HepG2 (cell line): ENCODE measurements around the gene SEC14L6. TPM values are rescaled to one million over a fixed set of nuclear protein-coding genes. Genes with fewer than 3 reads are reported as not detected.
A peak's percentile ranks its signal among the peaks of the same experiment; 100 is the strongest.

Experiments
- GABPA ChIP-seq, 2 experiments: IDR thresholded peaks; 2 replicates each; pipeline ENCODE4 v1.6.1; 2011 to 2016; ENCODE audit warnings: low read depth in 2 of 2, low read length in 1 of 2, missing biosample characterization in 1 of 2, missing genetic modification characterization in 1 of 2
- HDAC2 ChIP-seq: sonication (generic); formaldehyde crosslinking; IDR thresholded peaks from 2 replicates; pipeline ENCODE4 v1.4.0; 2020; ENCODE audit warnings: missing genetic modification reagents
- HIVEP1 ChIP-seq: sonication (generic); formaldehyde crosslinking; IDR thresholded peaks from 2 replicates; pipeline ENCODE4 v1.4.0; 2020; ENCODE audit warnings: mild to moderate bottlenecking, missing genetic modification reagents
- HNRNPH1 ChIP-seq: fragments of 200-400 bp; formaldehyde crosslinking; optimal IDR thresholded peaks from 2 replicates; pipeline ENCODE3; 2017; ENCODE audit warnings: mild to moderate bottlenecking, low read depth, low read length
- KDM4B ChIP-seq: sonication (generic); formaldehyde crosslinking; IDR thresholded peaks from 2 replicates; pipeline ENCODE4 v1.4.0; 2020; ENCODE audit warnings: missing genetic modification reagents
- RXRB ChIP-seq: IDR thresholded peaks from 2 replicates; pipeline ENCODE4 v1.6.1; 2016; ENCODE audit warnings: borderline replicate concordance, missing genetic modification reagents, missing compliant biosample characterization
- SRSF1 ChIP-seq: fragments of 200-400 bp; formaldehyde crosslinking; optimal IDR thresholded peaks from 2 replicates; pipeline ENCODE3; 2017; ENCODE audit warnings: mild to moderate bottlenecking, low read depth, low read length, moderate library complexity
- TBX2 ChIP-seq: sonication (generic); formaldehyde crosslinking; IDR thresholded peaks from 2 replicates; pipeline ENCODE4 v1.5.0; 2020; ENCODE audit warnings: missing genetic modification reagents, mild to moderate bottlenecking, borderline replicate concordance
- U2AF1 ChIP-seq: fragments of 200-400 bp; formaldehyde crosslinking; optimal IDR thresholded peaks from 2 replicates; pipeline ENCODE3; 2017; ENCODE audit warnings: mild to moderate bottlenecking, low read depth, low read length
- ZNF143 ChIP-seq: sonication (generic); formaldehyde crosslinking; IDR thresholded peaks from 2 replicates; pipeline ENCODE4 v1.4.0; 2020; ENCODE audit warnings: missing genetic modification reagents
- ZNF20 ChIP-seq: sonication (generic); formaldehyde crosslinking; IDR thresholded peaks from 2 replicates; pipeline ENCODE4 v1.4.0; 2020; ENCODE audit warnings: mild to moderate bottlenecking, moderate library complexity, missing genetic modification reagents
- ZNF292 ChIP-seq: sonication (generic); formaldehyde crosslinking; IDR thresholded peaks from 2 replicates; pipeline ENCODE4 v1.8.1; 2022; ENCODE audit warnings: mild to moderate bottlenecking, low read depth, missing genetic modification reagents, borderline replicate concordance
- ZNF547 ChIP-seq: sonication (generic); formaldehyde crosslinking; IDR thresholded peaks from 2 replicates; pipeline ENCODE4 v1.5.1; 2020; ENCODE audit warnings: mild to moderate bottlenecking, missing genetic modification reagents
- ZNF615 ChIP-seq: sonication (generic); formaldehyde crosslinking; IDR thresholded peaks from 2 replicates; pipeline ENCODE4 v1.5.0; 2020; ENCODE audit warnings: mild to moderate bottlenecking, missing genetic modification reagents, borderline replicate concordance
- ZNF768 ChIP-seq: sonication (generic); formaldehyde crosslinking; IDR thresholded peaks from 2 replicates; pipeline ENCODE4 v1.4.0; 2020; ENCODE audit warnings: missing genetic modification reagents
- ZNF788 ChIP-seq: sonication (generic); formaldehyde crosslinking; IDR thresholded peaks from 2 replicates; pipeline ENCODE4 v1.5.0; 2020; ENCODE audit warnings: mild to moderate bottlenecking, missing genetic modification reagents, borderline replicate concordance
- polyA plus RNA-seq, 8 experiments: library from polyadenylated mRNA; depleted of rRNA in 3 of 8; stranded (reverse) in 7 of 8; unstranded in 1 of 8; fragments of >200 nt; fragmentation: Illumina TruSeq in 4 of 8; extraction: Trizol in 4 of 8; gene quantifications; 2 replicates each; pipeline versions ENCODE4 v1.2.1 to v1.2.3, GENCODE V29; 2011 to 2016; ENCODE audit warnings: low read depth in 4 of 8, missing spikeins in 1 of 8, mixed read lengths in 1 of 8; ENCODE audit not compliant: insufficient read depth in 1 of 8
- total RNA-seq, 5 experiments: library from RNA; depleted of rRNA; stranded (reverse); fragments of >200 nt; fragmentation: Illumina TruSeq; extraction: Trizol; gene quantifications; 2 replicates each; pipeline ENCODE4 v1.2.3, GENCODE V29; 2016; ENCODE audit warnings: low read depth in 1 of 5
- TF ChIP-seq, protein P1 (sequence below): sonication (generic); formaldehyde crosslinking; IDR thresholded peaks from 2 replicates; pipeline ENCODE4 v1.8.1; 2022; ENCODE audit warnings: mild to moderate bottlenecking, missing genetic modification reagents
- TF ChIP-seq, protein P2 (sequence below): sonication (generic); formaldehyde crosslinking; conservative IDR thresholded peaks from 2 replicates; pipeline ENCODE4 v1.4.0; 2020; ENCODE audit warnings: mild to moderate bottlenecking, missing genetic modification reagents, moderate library complexity
- TF ChIP-seq, protein P3 (sequence below): sonication (generic); formaldehyde crosslinking; IDR thresholded peaks from 2 replicates; pipeline ENCODE4 v1.8.0; 2022; ENCODE audit warnings: missing genetic modification reagents, mild to moderate bottlenecking, borderline replicate concordance
- TF ChIP-seq, protein P4 (sequence below): IDR thresholded peaks from 2 replicates; pipeline ENCODE4 v1.6.1; 2012; ENCODE audit warnings: inconsistent platforms
- TF ChIP-seq, protein P5 (sequence below): fragments of 450-650 bp; IDR thresholded peaks from 2 replicates; pipeline ENCODE4 v1.6.1; 2016

Gene SEC14L6
- total and polyA plus RNA-seq, 2 of the 13 experiments (the other 11 are each of a cell fraction or from before 2014, with no cell fraction given), result 0.09 to 9.3 TPM

DNA sequence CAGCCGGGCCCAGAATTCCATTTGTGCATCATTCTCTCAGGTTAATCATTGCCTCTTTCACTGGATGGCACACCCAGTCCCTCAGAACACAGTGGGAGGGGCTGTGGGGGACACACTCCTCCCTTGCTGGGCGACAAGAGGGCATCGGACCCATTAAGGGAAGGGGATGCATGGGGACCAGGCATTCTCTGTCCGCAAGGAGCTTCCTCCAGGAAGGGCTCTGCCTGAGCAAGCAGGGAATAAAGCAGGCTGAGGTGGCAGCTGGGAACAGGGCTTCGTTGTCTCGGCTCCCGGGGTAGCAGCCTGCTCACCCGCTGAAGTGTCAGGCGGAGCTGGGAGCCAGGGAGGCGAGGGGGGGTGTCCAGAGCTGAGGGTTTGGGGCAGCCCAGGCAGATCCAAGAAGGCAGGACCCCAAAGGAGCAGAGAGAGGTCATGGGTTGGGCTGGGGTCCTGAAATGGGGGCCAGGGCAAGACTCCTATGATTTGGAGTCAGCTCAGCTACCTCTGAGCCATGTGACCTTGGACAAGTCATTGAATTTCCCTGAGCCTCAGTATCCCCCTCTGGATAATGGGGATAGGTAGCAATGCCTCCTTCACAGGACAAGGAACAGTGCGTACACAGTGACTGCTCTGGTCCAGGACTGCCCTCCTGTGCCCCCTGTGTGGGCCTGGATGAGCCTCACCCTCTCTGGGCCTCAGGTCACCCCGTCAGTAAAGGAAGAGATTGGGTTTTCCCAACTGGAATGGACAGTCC lies 26.5 kb upstream of the SEC14L6 start (continued):
- TF ChIP-seq, protein P1, sequence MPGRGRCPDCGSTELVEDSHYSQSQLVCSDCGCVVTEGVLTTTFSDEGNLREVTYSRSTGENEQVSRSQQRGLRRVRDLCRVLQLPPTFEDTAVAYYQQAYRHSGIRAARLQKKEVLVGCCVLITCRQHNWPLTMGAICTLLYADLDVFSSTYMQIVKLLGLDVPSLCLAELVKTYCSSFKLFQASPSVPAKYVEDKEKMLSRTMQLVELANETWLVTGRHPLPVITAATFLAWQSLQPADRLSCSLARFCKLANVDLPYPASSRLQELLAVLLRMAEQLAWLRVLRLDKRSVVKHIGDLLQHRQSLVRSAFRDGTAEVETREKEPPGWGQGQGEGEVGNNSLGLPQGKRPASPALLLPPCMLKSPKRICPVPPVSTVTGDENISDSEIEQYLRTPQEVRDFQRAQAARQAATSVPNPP, result no peak
- TF ChIP-seq HDAC2 (CRISPR knock-in tag), result 0 out of 2 replicates have a peak, but pooled peaks have one; percentile 18
- no peak for TF ChIP-seq ZNF20 (CRISPR knock-in tag)
- TF ChIP-seq ZNF143 (CRISPR knock-in tag), result no peak
- peak; percentile 22 for TF ChIP-seq U2AF1
- no peak for TF ChIP-seq HNRNPH1
- TF ChIP-seq RXRB (CRISPR knock-in tag), result no peak; the same call in 1 of the 2 replicates
- TF ChIP-seq GABPA (IDR thresholded peaks at IDR 0.05; ENCODE audit: low read depth, low read length), result no peak
- no peak for TF ChIP-seq GABPA (CRISPR knock-in tag; IDR thresholded peaks at IDR 0.05; ENCODE audit: low read depth)
- TF ChIP-seq, protein P2, sequence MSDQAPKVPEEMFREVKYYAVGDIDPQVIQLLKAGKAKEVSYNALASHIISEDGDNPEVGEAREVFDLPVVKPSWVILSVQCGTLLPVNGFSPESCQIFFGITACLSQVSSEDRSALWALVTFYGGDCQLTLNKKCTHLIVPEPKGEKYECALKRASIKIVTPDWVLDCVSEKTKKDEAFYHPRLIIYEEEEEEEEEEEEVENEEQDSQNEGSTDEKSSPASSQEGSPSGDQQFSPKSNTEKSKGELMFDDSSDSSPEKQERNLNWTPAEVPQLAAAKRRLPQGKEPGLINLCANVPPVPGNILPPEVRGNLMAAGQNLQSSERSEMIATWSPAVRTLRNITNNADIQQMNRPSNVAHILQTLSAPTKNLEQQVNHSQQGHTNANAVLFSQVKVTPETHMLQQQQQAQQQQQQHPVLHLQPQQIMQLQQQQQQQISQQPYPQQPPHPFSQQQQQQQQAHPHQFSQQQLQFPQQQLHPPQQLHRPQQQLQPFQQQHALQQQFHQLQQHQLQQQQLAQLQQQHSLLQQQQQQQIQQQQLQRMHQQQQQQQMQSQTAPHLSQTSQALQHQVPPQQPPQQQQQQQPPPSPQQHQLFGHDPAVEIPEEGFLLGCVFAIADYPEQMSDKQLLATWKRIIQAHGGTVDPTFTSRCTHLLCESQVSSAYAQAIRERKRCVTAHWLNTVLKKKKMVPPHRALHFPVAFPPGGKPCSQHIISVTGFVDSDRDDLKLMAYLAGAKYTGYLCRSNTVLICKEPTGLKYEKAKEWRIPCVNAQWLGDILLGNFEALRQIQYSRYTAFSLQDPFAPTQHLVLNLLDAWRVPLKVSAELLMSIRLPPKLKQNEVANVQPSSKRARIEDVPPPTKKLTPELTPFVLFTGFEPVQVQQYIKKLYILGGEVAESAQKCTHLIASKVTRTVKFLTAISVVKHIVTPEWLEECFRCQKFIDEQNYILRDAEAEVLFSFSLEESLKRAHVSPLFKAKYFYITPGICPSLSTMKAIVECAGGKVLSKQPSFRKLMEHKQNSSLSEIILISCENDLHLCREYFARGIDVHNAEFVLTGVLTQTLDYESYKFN (CRISPR knock-in tag), result 0 out of 2 replicates have a peak, but pooled peaks have one; percentile 23
- no peak for TF ChIP-seq ZNF615 (CRISPR knock-in tag)
- peak; percentile 59; the same call in 1 of the 2 replicates for TF ChIP-seq ZNF292 (CRISPR knock-in tag)
- TF ChIP-seq TBX2 (CRISPR knock-in tag), result peak; percentile 44; the same call in 1 of the 2 replicates
- TF ChIP-seq KDM4B (CRISPR knock-in tag), result no peak
- 0 out of 2 replicates have a peak, but pooled peaks have one; percentile 14 for TF ChIP-seq ZNF788 (CRISPR knock-in tag)
- peak; percentile 67; the same call in 1 of the 2 replicates for TF ChIP-seq ZNF768 (CRISPR knock-in tag)
- TF ChIP-seq ZNF547, result no peak
- peak; percentile 29 for TF ChIP-seq SRSF1
- TF ChIP-seq, protein P3, sequence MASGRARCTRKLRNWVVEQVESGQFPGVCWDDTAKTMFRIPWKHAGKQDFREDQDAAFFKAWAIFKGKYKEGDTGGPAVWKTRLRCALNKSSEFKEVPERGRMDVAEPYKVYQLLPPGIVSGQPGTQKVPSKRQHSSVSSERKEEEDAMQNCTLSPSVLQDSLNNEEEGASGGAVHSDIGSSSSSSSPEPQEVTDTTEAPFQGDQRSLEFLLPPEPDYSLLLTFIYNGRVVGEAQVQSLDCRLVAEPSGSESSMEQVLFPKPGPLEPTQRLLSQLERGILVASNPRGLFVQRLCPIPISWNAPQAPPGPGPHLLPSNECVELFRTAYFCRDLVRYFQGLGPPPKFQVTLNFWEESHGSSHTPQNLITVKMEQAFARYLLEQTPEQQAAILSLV (CRISPR knock-in tag), result 0 out of 2 replicates have a peak, but pooled peaks have one; percentile 13
- TF ChIP-seq, protein P4, sequence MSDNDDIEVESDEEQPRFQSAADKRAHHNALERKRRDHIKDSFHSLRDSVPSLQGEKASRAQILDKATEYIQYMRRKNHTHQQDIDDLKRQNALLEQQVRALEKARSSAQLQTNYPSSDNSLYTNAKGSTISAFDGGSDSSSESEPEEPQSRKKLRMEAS, result no peak
- TF ChIP-seq, protein P5, sequence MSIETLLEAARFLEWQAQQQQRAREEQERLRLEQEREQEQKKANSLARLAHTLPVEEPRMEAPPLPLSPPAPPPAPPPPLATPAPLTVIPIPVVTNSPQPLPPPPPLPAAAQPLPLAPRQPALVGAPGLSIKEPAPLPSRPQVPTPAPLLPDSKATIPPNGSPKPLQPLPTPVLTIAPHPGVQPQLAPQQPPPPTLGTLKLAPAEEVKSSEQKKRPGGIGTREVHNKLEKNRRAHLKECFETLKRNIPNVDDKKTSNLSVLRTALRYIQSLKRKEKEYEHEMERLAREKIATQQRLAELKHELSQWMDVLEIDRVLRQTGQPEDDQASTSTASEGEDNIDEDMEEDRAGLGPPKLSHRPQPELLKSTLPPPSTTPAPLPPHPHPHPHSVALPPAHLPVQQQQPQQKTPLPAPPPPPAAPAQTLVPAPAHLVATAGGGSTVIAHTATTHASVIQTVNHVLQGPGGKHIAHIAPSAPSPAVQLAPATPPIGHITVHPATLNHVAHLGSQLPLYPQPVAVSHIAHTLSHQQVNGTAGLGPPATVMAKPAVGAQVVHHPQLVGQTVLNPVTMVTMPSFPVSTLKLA, result no peak
- no peak for TF ChIP-seq HIVEP1
